HepG2 (cell line): Measurements from ENCODE around the gene IL4I1. TPM values are rescaled to one million over a fixed set of nuclear protein-coding genes. Genes with fewer than 3 reads are reported as not detected.

ENCODE experiments used
- ETV5 ChIP-seq: IDR thresholded peaks from 2 replicates; pipeline ENCODE4 v1.6.1; 2018; ENCODE audit warnings: missing biosample characterization, missing genetic modification reagents, inconsistent platforms, borderline replicate concordance
- KDM4B ChIP-seq: sonication (generic); formaldehyde crosslinking; IDR thresholded peaks from 2 replicates; pipeline ENCODE4 v1.4.0; 2020; ENCODE audit warnings: missing genetic modification reagents
- KLF12 ChIP-seq: sonication (generic); formaldehyde crosslinking; IDR thresholded peaks from 2 replicates; pipeline ENCODE4 v1.4.0; 2020; ENCODE audit warnings: missing genetic modification reagents, borderline replicate concordance
- TFDP1 ChIP-seq: IDR thresholded peaks from 2 replicates; pipeline ENCODE4 v1.6.1; 2016; ENCODE audit warnings: missing compliant biosample characterization, missing genetic modification reagents, borderline replicate concordance
- THAP9 ChIP-seq: sonication (generic); formaldehyde crosslinking; IDR thresholded peaks from 2 replicates; pipeline ENCODE4; 2020; ENCODE audit warnings: missing genetic modification reagents, mild to moderate bottlenecking, borderline replicate concordance
- ZBTB3 ChIP-seq: sonication (generic); formaldehyde crosslinking; IDR thresholded peaks from 2 replicates; pipeline ENCODE4 v1.4.0; 2020; ENCODE audit warnings: low read depth, mild to moderate bottlenecking, moderate library complexity, missing genetic modification reagents, borderline replicate concordance
- ZNF275 ChIP-seq: sonication (generic); formaldehyde crosslinking; IDR thresholded peaks from 2 replicates; pipeline ENCODE4 v1.8.0; 2022; ENCODE audit warnings: missing genetic modification reagents, mild to moderate bottlenecking, inconsistent platforms, borderline replicate concordance
- ZNF407 ChIP-seq: sonication (generic); formaldehyde crosslinking; IDR thresholded peaks from one replicate; pipeline ENCODE4 v1.5.1; 2020; ENCODE audit warnings: mild to moderate bottlenecking, missing genetic modification reagents; ENCODE audit errors: not compliant biosample characterization
- ZNF670 ChIP-seq: sonication (generic); formaldehyde crosslinking; IDR thresholded peaks from 2 replicates; pipeline ENCODE4 v1.8.0; 2022; ENCODE audit warnings: mild to moderate bottlenecking, missing genetic modification reagents, borderline replicate concordance
- polyA plus RNA-seq, 8 experiments: library from polyadenylated mRNA; depleted of rRNA in 3 of 8; stranded (reverse) in 7 of 8; unstranded in 1 of 8; fragments of >200 nt; fragmentation: Illumina TruSeq in 4 of 8; extraction: Trizol in 4 of 8; gene quantifications; 2 replicates each; pipeline versions ENCODE4 v1.2.1 to v1.2.3, GENCODE V29; 2011 to 2016; ENCODE audit warnings: low read depth in 4 of 8, missing spikeins in 1 of 8, mixed read lengths in 1 of 8; ENCODE audit not compliant: insufficient read depth in 1 of 8
- total RNA-seq, 5 experiments: library from RNA; depleted of rRNA; stranded (reverse); fragments of >200 nt; fragmentation: Illumina TruSeq; extraction: Trizol; gene quantifications; 2 replicates each; pipeline ENCODE4 v1.2.3, GENCODE V29; 2016; ENCODE audit warnings: low read depth in 1 of 5

The IL4I1 gene
- total and polyA plus RNA-seq, 2 of the 13 experiments (the other 11 are each of a cell fraction or from before 2014, with no cell fraction given): not detected

GRCh38 chr19:49866933-49867782, 29.5 kb downstream of the IL4I1 start, which contains the start of gene PNKP (continued):
- TF ChIP-seq ZNF275 (CRISPR knock-in tag) (peak; percentile 49; the same call in 1 of the 2 replicates), ZNF407 (no peak), ZNF670 (CRISPR knock-in tag) (0 out of 2 replicates have a peak, but pooled peaks have one; percentile 5), KDM4B (CRISPR knock-in tag) (no peak; the same call in none of the 2 replicates), ZBTB3 (no peak), KLF12 (CRISPR knock-in tag) (peak; percentile 25; the same call in 1 of the 2 replicates), THAP9 (CRISPR knock-in tag) (peak; percentile 92; the same call in 1 of the 2 replicates), ETV5 (CRISPR knock-in tag) (peak; percentile 61), TFDP1 (CRISPR knock-in tag) (peak; percentile 80; the same call in 1 of the 2 replicates)
